Trophoblast cell (in vitro differentiated cells and primary cell): ENCODE measurements around the gene GNB3.
A peak's percentile ranks its signal among the peaks of the same experiment; 100 is the strongest.

Experiments used
- DNase-seq, 2 donors: peaks; one replicate each; pipeline ENCODE4 v3.0.0-alpha.2; 2016
- H2AFZ ChIP-seq: 2 replicates; pipeline ENCODE4 v1.6.1; 2013; ENCODE audit warnings: low read length, moderate library complexity, mild to moderate bottlenecking; ENCODE audit not compliant: insufficient read depth, poor library complexity
- H2AK5ac ChIP-seq: 2 replicates; pipeline ENCODE4 v1.6.1; 2013; ENCODE audit warnings: mild to moderate bottlenecking, low read length
- H2BK120ac ChIP-seq: 2 replicates; pipeline ENCODE4 v1.6.1; 2013; ENCODE audit warnings: low read length, mild to moderate bottlenecking, moderate library complexity; ENCODE audit not compliant: insufficient read depth, poor library complexity
- H2BK12ac ChIP-seq: 2 replicates; pipeline ENCODE4 v1.6.1; 2013; ENCODE audit warnings: mild to moderate bottlenecking, low read length, moderate library complexity
- H2BK5ac ChIP-seq: 2 replicates; pipeline ENCODE4 v1.6.1; 2013; ENCODE audit warnings: low read length, low read depth, moderate library complexity, mild to moderate bottlenecking; ENCODE audit not compliant: poor library complexity
- H3K14ac ChIP-seq: 2 replicates; pipeline ENCODE4 v1.6.1; 2013; ENCODE audit warnings: mild to moderate bottlenecking, low read length
- H3K18ac ChIP-seq: 2 replicates; pipeline ENCODE4 v1.6.1; 2013; ENCODE audit warnings: mild to moderate bottlenecking, low read length
- H3K23ac ChIP-seq: 2 replicates; pipeline ENCODE4 v1.6.1; 2013; ENCODE audit warnings: low read length
- H3K27ac ChIP-seq: 2 replicates; pipeline ENCODE4 v1.5.1; 2013; ENCODE audit warnings: low read depth, mild to moderate bottlenecking, inconsistent platforms, low read length, moderate library complexity
- H3K27me3 ChIP-seq: 2 replicates; pipeline ENCODE4 v1.6.1; 2013; ENCODE audit warnings: inconsistent platforms, mild to moderate bottlenecking, low read length, moderate library complexity; ENCODE audit not compliant: insufficient read depth
- H3K36me3 ChIP-seq, 2 experiments: 1 replicate in 1 of 2; 2 replicates in 1 of 2; pipeline ENCODE4 v1.6.1; 2013; ENCODE audit warnings: low read length in 2 of 2, mild to moderate bottlenecking in 2 of 2, moderate library complexity in 1 of 2; ENCODE audit not compliant: insufficient read depth in 2 of 2, control insufficient read depth in 1 of 2
- H3K4ac ChIP-seq: 2 replicates; pipeline ENCODE4 v1.6.1; 2013; ENCODE audit warnings: low read depth, mild to moderate bottlenecking, low read length, moderate library complexity
- H3K4me1 ChIP-seq, 2 experiments: 1 replicate in 1 of 2; 2 replicates in 1 of 2; pipeline ENCODE4 v1.6.1; 2013; ENCODE audit warnings: low read length in 2 of 2, mild to moderate bottlenecking in 2 of 2, moderate library complexity in 1 of 2; ENCODE audit not compliant: insufficient read depth in 2 of 2, control insufficient read depth in 1 of 2
- H3K4me2 ChIP-seq: 2 replicates; pipeline ENCODE4 v1.6.1; 2013; ENCODE audit warnings: inconsistent platforms, mild to moderate bottlenecking, low read length, moderate library complexity
- H3K4me3 ChIP-seq: 2 replicates; pipeline ENCODE4 v1.5.1; 2013; ENCODE audit warnings: mild to moderate bottlenecking, low read depth, low read length, inconsistent platforms
- H3K79me1 ChIP-seq: one replicate; pipeline ENCODE4 v1.6.1; 2013; ENCODE audit warnings: low read length
- H3K79me2 ChIP-seq: 2 replicates; pipeline ENCODE4 v1.6.1; 2013; ENCODE audit warnings: low read length, mild to moderate bottlenecking; ENCODE audit not compliant: control insufficient read depth, insufficient read depth, poor library complexity
- H3K9ac ChIP-seq: 2 replicates; pipeline ENCODE4 v1.6.1; 2013; ENCODE audit warnings: mild to moderate bottlenecking, low read length
- H3K9me3 ChIP-seq: 2 replicates; pipeline ENCODE4 v1.6.1; 2013; ENCODE audit warnings: low read depth, mild to moderate bottlenecking, control low read depth, inconsistent platforms, low read length; ENCODE audit not compliant: insufficient read depth
- H4K12ac ChIP-seq: 2 replicates; pipeline ENCODE4 v1.6.1; 2013; ENCODE audit warnings: low read depth, mild to moderate bottlenecking, low read length, moderate library complexity
- H4K8ac ChIP-seq: 2 replicates; pipeline ENCODE4 v1.6.1; 2013; ENCODE audit warnings: low read depth, mild to moderate bottlenecking, low read length, moderate library complexity
- H4K91ac ChIP-seq: one replicate; pipeline ENCODE4 v1.6.1; 2013; ENCODE audit warnings: low read depth, mild to moderate bottlenecking, low read length, moderate library complexity
- WGBS: extraction: QIAGEN DNeasy Blood & Tissue Kit; methylation state at CpG from one replicate; pipeline ENCODE4 v1.1.7; 2013; ENCODE audit warnings: missing lambda C conversion rate; ENCODE audit not compliant: insufficient read length, insufficient coverage; ENCODE audit errors: extremely low coverage; 5-methylcytosine and 5-hydroxymethylcytosine counted together

GNB3 gene

GRCh38 chr12:6820166-6820565 lies 20.6 kb upstream of the GNB3 start:
- H4K91ac ChIP-seq, result no peak overlapping the region
- H3K36me3 ChIP-seq, result no peaks in the 10 kb centered on the region
- no peak overlapping the region for H2AK5ac ChIP-seq
- no peak overlapping the region for H2BK12ac ChIP-seq
- no peak overlapping the region for H4K12ac ChIP-seq
- peaks cover 5% of the 10 kb centered on the region for H3K9me3 ChIP-seq
- H3K9ac ChIP-seq, result no peak overlapping the region
- H3K4me1 ChIP-seq, result peaks cover 12 to 23% of the 10 kb centered on the region in 2 experiments
- no peak overlapping the region for H3K18ac ChIP-seq
- H3K79me2 ChIP-seq, result no peaks in the 10 kb centered on the region
- H3K14ac ChIP-seq, result no peak overlapping the region
- H3K23ac ChIP-seq, result no peak overlapping the region
- no peak overlapping the region for H2BK120ac ChIP-seq
- H2AFZ ChIP-seq, result no peak overlapping the region
- DNase-seq, result no peak
- WGBS, result no CpG with 5 or more reads among the region's 5 CpGs
- H4K8ac ChIP-seq, result no peak overlapping the region
- H2BK5ac ChIP-seq, result no peak overlapping the region
- H3K27ac ChIP-seq, result no peak overlapping the region
- peaks cover 5% of the 10 kb centered on the region for H3K79me1 ChIP-seq
- H3K4me2 ChIP-seq, result no peak overlapping the region
- H3K4ac ChIP-seq, result no peak overlapping the region
- no peak overlapping the region for H3K4me3 ChIP-seq
- H3K27me3 ChIP-seq, result no peaks in the 10 kb centered on the region

- no peak within 1 kb of the TSS for H3K4ac ChIP-seq
- H2AFZ ChIP-seq, result peak within 1 kb of the TSS; percentile 21
- H3K27ac ChIP-seq, result no peak within 1 kb of the TSS
- no peak within 1 kb of the TSS for H2BK5ac ChIP-seq
- H3K27me3 ChIP-seq, result no peaks in the 10 kb centered on the region
- no peak within 1 kb of the TSS for H3K14ac ChIP-seq
- H4K12ac ChIP-seq, result no peak within 1 kb of the TSS
- H3K4me2 ChIP-seq, result peak within 1 kb of the TSS; percentile 60
- peak within 1 kb of the TSS; percentile 35 for H3K18ac ChIP-seq
- H4K8ac ChIP-seq, result peak within 1 kb of the TSS; percentile 48
- peaks cover 5% of the 10 kb centered on the region for H3K79me1 ChIP-seq
- H3K79me2 ChIP-seq, result no peaks in the 10 kb centered on the region
- H3K23ac ChIP-seq, result no peak within 1 kb of the TSS
- no peak within 1 kb of the TSS for H3K9ac ChIP-seq
- H2BK12ac ChIP-seq, result no peak within 1 kb of the TSS
- no peak for DNase-seq
- H3K4me3 ChIP-seq, result peak within 1 kb of the TSS; percentile 19
- no CpG with 5 or more reads among the region's 28 CpGs for WGBS
- H2AK5ac ChIP-seq, result peak within 1 kb of the TSS; percentile 0
- no peaks in the 10 kb centered on the region for H3K36me3 ChIP-seq
- no peak within 1 kb of the TSS for H2BK120ac ChIP-seq
- peaks cover 12 to 26% of the 10 kb centered on the region in 2 experiments for H3K4me1 ChIP-seq
- no peak within 1 kb of the TSS for H4K91ac ChIP-seq
- peaks cover 5% of the 10 kb centered on the region for H3K9me3 ChIP-seq
Observed at GRCh38 chr12:6821591-6822425, 18.9 kb upstream of the GNB3 start, which contains the start of gene GPR162. TSS of gene GPR162 (plus strand) at chr12:6821821. CDS start at chr12:6823899, 2,078 bp downstream.

- no peak overlapping the region for H3K18ac ChIP-seq
- no peak overlapping the region for H2AFZ ChIP-seq
- no peak overlapping the region for H2AK5ac ChIP-seq
- H4K91ac ChIP-seq, result no peak overlapping the region
- H3K4me1 ChIP-seq, result peaks cover 12 to 30% of the 10 kb centered on the region in 2 experiments
- no peak overlapping the region for H2BK5ac ChIP-seq
- H3K79me1 ChIP-seq, result peaks cover 5% of the 10 kb centered on the region
- H3K4me2 ChIP-seq, result no peak overlapping the region
- H3K9me3 ChIP-seq, result peaks cover 4% of the 10 kb centered on the region
- H3K14ac ChIP-seq, result no peak overlapping the region
- no peak overlapping the region for H2BK12ac ChIP-seq
- no CpG with 5 or more reads among the region's 7 CpGs for WGBS
- no peaks in the 10 kb centered on the region for H3K27me3 ChIP-seq
- no peak overlapping the region for H3K27ac ChIP-seq
- H3K9ac ChIP-seq, result no peak overlapping the region
- no peaks in the 10 kb centered on the region for H3K36me3 ChIP-seq
- no peak overlapping the region for H4K8ac ChIP-seq
- H3K23ac ChIP-seq, result no peak overlapping the region
- no peak overlapping the region for H4K12ac ChIP-seq
- no peak for DNase-seq
- no peak overlapping the region for H2BK120ac ChIP-seq
- no peak overlapping the region for H3K4me3 ChIP-seq
- no peak overlapping the region for H3K4ac ChIP-seq
- H3K79me2 ChIP-seq, result no peaks in the 10 kb centered on the region
Observed at GRCh38 chr12:6822426-6823135, 18.1 kb upstream of the GNB3 start.

- no peak overlapping the region for H2BK12ac ChIP-seq
- H3K27me3 ChIP-seq, result no peaks in the 10 kb centered on the region
- no peaks in the 10 kb centered on the region for H3K79me2 ChIP-seq
- no CpG with 5 or more reads among the region's 12 CpGs for WGBS
- no peak overlapping the region for H2BK5ac ChIP-seq
- H3K27ac ChIP-seq, result no peak overlapping the region
- peaks cover 12 to 33% of the 10 kb centered on the region in 2 experiments for H3K4me1 ChIP-seq
- H3K9me3 ChIP-seq, result no peaks in the 10 kb centered on the region
- H3K23ac ChIP-seq, result no peak overlapping the region
- no peak overlapping the region for H4K12ac ChIP-seq
- no peak overlapping the region for H3K4me3 ChIP-seq
- H3K14ac ChIP-seq, result no peak overlapping the region
- H3K9ac ChIP-seq, result no peak overlapping the region
- H2AK5ac ChIP-seq, result no peak overlapping the region
- H4K8ac ChIP-seq, result no peak overlapping the region
- no peak overlapping the region for H3K4ac ChIP-seq
- no peak for DNase-seq
- no peak overlapping the region for H2AFZ ChIP-seq
- no peak overlapping the region for H3K4me2 ChIP-seq
- H3K79me1 ChIP-seq, result peaks cover 5% of the 10 kb centered on the region
- H3K18ac ChIP-seq, result no peak overlapping the region
- no peaks in the 10 kb centered on the region for H3K36me3 ChIP-seq
- H4K91ac ChIP-seq, result no peak overlapping the region
- H2BK120ac ChIP-seq, result no peak overlapping the region
Observed at GRCh38 chr12:6823182-6824084, 17.3 kb upstream of the GNB3 start.
